Measurements from ENCODE around the gene SEPSECS. TPM values are rescaled to one million over a fixed set of nuclear protein-coding genes. Genes with fewer than 3 reads are reported as not detected.

Gene SEPSECS
- total and polyA plus RNA-seq, 2 donors (not counting 3 experiments of a cell fraction or from before 2014, with no cell fraction given), result 2.8 to 8.3 TPM

- Histone ChIP-seq H3K79me2 (ENCODE audit: control insufficient read depth, insufficient read depth, low read length) (no peaks in the 10 kb centered on the region), H3K9me3 (replicated peaks; ENCODE audit: control insufficient read depth, insufficient read depth, low read length) (no peaks in the 10 kb centered on the region), H3K9ac (replicated peaks; ENCODE audit: extremely low read depth, insufficient read depth, low read length) (no peak overlapping the region), H3K4me1 (ENCODE audit: control insufficient read depth, extremely low read depth, insufficient read depth, low read length) (no peaks in the 10 kb centered on the region), H3K4me3 (replicated peaks in 1 of 3; ENCODE audit: insufficient read depth in 1 of 3, low read depth in 1 of 3, low read length in 3 of 3) (no peak overlapping the region), H3K27me3 (ENCODE audit: control insufficient read depth in 2 of 2, insufficient read depth in 2 of 2, low read length in 2 of 2) (no peaks in the 10 kb centered on the region), H4K20me1 (replicated peaks; ENCODE audit: control insufficient read depth, extremely low read depth, insufficient read depth, low read length) (no peaks in the 10 kb centered on the region), H3K27ac (ENCODE audit: insufficient read depth, low read depth, low read length) (no peak overlapping the region), H3K4me2 (ENCODE audit: insufficient read depth, low read length) (no peak overlapping the region), H3K36me3 (ENCODE audit: control insufficient read depth in 2 of 2, extremely low read depth in 1 of 2, insufficient read depth in 2 of 2, low read length in 2 of 2) (no peaks in the 10 kb centered on the region), H3K9me1 (replicated peaks; ENCODE audit: control insufficient read depth, extremely low read depth, insufficient read depth, low read length) (no peaks in the 10 kb centered on the region), H2AFZ (ENCODE audit: low read depth, low read length) (no peak overlapping the region)
- BruUV-seq (replicated peaks), result no TSS peak
- no peak for TF ChIP-seq EZH2 (IDR thresholded peaks at IDR 0.05; ENCODE audit: borderline replicate concordance, low read depth, low read length, severe bottlenecking)
- TF ChIP-seq JUN (IDR thresholded peaks at IDR 0.05; ENCODE audit: borderline replicate concordance, insufficient read depth, insufficient read length, low read depth), result no peak
- no peak for TF ChIP-seq MYC (IDR thresholded peaks at IDR 0.05; ENCODE audit: low read depth, low read length)
- no peak for TF ChIP-seq GATA2 (IDR thresholded peaks at IDR 0.05; ENCODE audit: insufficient read depth, insufficient read length, low read depth, low read length)
- no peak for TF ChIP-seq FOS (IDR thresholded peaks at IDR 0.05; ENCODE audit: borderline replicate concordance, insufficient read depth, low read length)
- no peak for TF ChIP-seq POLR2A (IDR thresholded peaks at IDR 0.05; ENCODE audit: low read depth, low read length)
- no peak for TF ChIP-seq CTCF (IDR thresholded peaks at IDR 0.05; ENCODE audit: extremely low read depth in 1 of 2, insufficient read depth in 1 of 2, low read depth in 1 of 2, low read length in 2 of 2)
- TF ChIP-seq POLR2AphosphoS5 (IDR thresholded peaks at IDR 0.05; ENCODE audit: insufficient read depth, low read depth, low read length), result no peak
- no peak for TF ChIP-seq MAX (IDR thresholded peaks at IDR 0.05; ENCODE audit: insufficient read depth, insufficient read length)
- ChIA-PET CTCF (interaction anchor here (1.1 kb wide), 1 partner anchor 32 kb away, joined by 3 read pairs; no protein-coding TSS in a partner anchor), POLR2A (no interaction called here)
- FAIRE-seq (no peak), DNase-seq (ENCODE audit: low read depth, low spot score) (no peak)
- intact Hi-C loops (cut with micrococcal nuclease), result no loop called here
- dilution Hi-C loops (cut with MboI; ENCODE audit: extremely low pct_ligation_motif_present, low sequenced_read_pairs), result no loop called here
Observed at GRCh38 chr4:25076625-25077398, 83.4 kb downstream of the SEPSECS start.
